ENCODE results near the gene CDH12. TPM values are rescaled to one million over a fixed set of nuclear protein-coding genes. Genes with fewer than 3 reads are reported as not detected.
"Not testable (repeated sequence)": the region's sequence is repeated elsewhere in the genome, so short reads cannot be mapped to it uniquely, and the experiment has no call there.

The CDH12 gene
- total RNA-seq, 1 experiment from 2014 or later: 33.1 TPM

GRCh38 chr5:22611327-22611726 lies 241.8 kb downstream of the CDH12 start:
- in situ Hi-C loops (cut with HindIII; ENCODE audit: low pct_unique_long_range_greater_than_20kb, low sequenced_read_pairs): no loop called here
- DNase-seq (ENCODE audit: low read depth, low spot score): no peak

- in situ Hi-C loops (cut with HindIII; ENCODE audit: low pct_unique_long_range_greater_than_20kb, low sequenced_read_pairs): not testable (repeated sequence)
These were observed 245.6 kb downstream of the CDH12 start for GRCh38 chr5:22607498-22607897.

GRCh38 chr5:22605473-22605872 lies 247.7 kb downstream of the CDH12 start:
- no peak for DNase-seq (ENCODE audit: low read depth, low spot score)
- in situ Hi-C loops (cut with HindIII; ENCODE audit: low pct_unique_long_range_greater_than_20kb, low sequenced_read_pairs): no loop called here

More at GRCh38 chr5:22607498-22607897, 245.6 kb downstream of the CDH12 start:
- not testable (repeated sequence) for DNase-seq (ENCODE audit: low read depth, low spot score)

GRCh38 chr5:22604711-22605110 lies 248.4 kb downstream of the CDH12 start:
- peak; percentile 25 for DNase-seq (ENCODE audit: low read depth, low spot score)
- in situ Hi-C loops (cut with HindIII; ENCODE audit: low pct_unique_long_range_greater_than_20kb, low sequenced_read_pairs): no loop called here

GRCh38 chr5:22598796-22599195 lies 254.3 kb downstream of the CDH12 start:
- no peak for DNase-seq (ENCODE audit: low read depth, low spot score)
- in situ Hi-C loops (cut with HindIII; ENCODE audit: low pct_unique_long_range_greater_than_20kb, low sequenced_read_pairs): no loop called here

DNA sequence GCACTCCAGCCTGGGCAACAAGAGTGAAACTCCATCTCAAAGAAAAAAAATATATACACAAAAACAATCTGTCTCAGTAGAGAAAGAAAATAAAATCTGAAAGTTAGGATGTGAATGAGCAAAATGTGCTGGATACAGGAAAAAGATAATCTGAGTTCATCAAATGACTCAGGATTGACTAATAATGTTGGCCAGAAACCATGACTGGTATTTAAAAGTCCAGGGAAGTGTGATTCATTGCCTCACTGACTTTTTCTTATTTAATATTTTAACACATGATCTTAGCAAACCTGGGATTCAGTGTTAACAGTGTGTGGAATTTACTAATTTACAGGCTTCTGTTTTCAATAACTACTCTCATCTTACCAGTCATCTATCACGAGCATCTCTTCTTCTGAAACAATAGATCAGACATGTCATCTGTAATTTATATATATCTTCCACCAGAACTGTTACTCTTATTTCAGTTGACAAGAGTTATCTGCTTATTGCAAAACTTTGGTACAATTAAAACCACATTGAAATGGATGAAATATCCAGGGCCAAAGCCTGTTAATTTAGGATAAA lies 256.7 kb downstream of the CDH12 start:
- no peak for DNase-seq (ENCODE audit: low read depth, low spot score)
- in situ Hi-C loops (cut with HindIII; ENCODE audit: low pct_unique_long_range_greater_than_20kb, low sequenced_read_pairs): no loop called here

GRCh38 chr5:22594491-22594890 lies 258.7 kb downstream of the CDH12 start:
- no peak for DNase-seq (ENCODE audit: low read depth, low spot score)
- in situ Hi-C loops (cut with HindIII; ENCODE audit: low pct_unique_long_range_greater_than_20kb, low sequenced_read_pairs): no loop called here

DNA sequence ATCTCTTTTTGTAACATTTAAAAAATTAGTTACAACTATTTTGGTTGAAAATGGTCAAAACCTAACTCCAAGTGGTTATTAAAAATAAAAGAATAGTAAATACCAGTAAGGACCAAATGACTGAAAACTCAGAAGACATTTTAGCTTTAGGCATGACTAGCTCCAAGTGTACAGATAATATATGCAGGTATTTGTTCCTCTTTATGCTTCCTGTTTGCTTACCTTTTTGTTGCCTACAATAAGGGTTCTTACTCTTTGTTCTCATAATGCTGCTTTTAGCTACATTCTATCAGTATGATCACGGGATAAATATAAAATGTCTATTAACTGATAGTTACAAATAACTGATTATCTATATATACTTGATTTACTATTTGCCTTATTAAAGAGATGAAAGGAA lies 259.6 kb downstream of the CDH12 start:
- in situ Hi-C loops (cut with HindIII; ENCODE audit: low pct_unique_long_range_greater_than_20kb, low sequenced_read_pairs): no loop called here
- no peak for DNase-seq (ENCODE audit: low read depth, low spot score)

GRCh38 chr5:22591461-22591860 lies 261.7 kb downstream of the CDH12 start:
- DNase-seq (ENCODE audit: low read depth, low spot score): no peak
- in situ Hi-C loops (cut with HindIII; ENCODE audit: low pct_unique_long_range_greater_than_20kb, low sequenced_read_pairs): no loop called here

DNA sequence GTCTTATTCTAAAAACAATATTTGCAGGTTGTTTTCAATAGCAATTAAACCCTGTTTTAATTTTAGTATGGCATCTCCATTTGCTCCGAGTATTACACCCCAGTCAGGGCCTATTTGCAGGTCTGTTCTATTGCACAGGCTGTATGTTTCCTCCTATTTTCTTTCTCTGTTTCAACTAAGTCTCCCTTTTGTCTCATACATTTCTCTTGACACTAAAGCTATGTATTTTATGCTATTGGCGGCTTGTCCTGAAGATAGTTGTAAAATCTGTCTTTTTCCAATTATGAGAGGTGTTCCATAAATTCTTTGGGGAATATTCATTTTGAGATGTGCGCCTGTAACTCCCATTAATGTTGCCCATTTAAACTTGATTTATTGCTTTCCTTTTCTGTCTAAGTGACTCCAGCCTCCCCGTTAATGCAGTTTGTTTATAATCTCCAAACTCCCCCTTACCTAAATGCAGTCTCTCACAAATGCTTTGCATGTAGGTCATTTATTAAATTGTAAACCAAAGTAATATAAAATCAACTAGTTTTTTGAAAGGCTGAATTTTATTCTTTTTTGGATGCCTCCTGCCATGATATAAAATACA lies 262.4 kb downstream of the CDH12 start:
- in situ Hi-C loops (cut with HindIII; ENCODE audit: low pct_unique_long_range_greater_than_20kb, low sequenced_read_pairs): no loop called here
- DNase-seq (ENCODE audit: low read depth, low spot score): no peak

- in situ Hi-C loops (cut with HindIII; ENCODE audit: low pct_unique_long_range_greater_than_20kb, low sequenced_read_pairs): no loop called here
- DNase-seq (ENCODE audit: low read depth, low spot score): no peak
These were observed 275.4 kb downstream of the CDH12 start for GRCh38 chr5:22577711-22578110.

- in situ Hi-C loops (cut with HindIII; ENCODE audit: low pct_unique_long_range_greater_than_20kb, low sequenced_read_pairs): no loop called here
- no peak for DNase-seq (ENCODE audit: low read depth, low spot score)
These were observed 276.1 kb downstream of the CDH12 start for GRCh38 chr5:22577006-22577405.

GRCh38 chr5:22572941-22573340 lies 280.2 kb downstream of the CDH12 start:
- no peak for DNase-seq (ENCODE audit: low read depth, low spot score)
- in situ Hi-C loops (cut with HindIII; ENCODE audit: low pct_unique_long_range_greater_than_20kb, low sequenced_read_pairs): no loop called here

GRCh38 chr5:22567983-22568382 lies 285.2 kb downstream of the CDH12 start:
- in situ Hi-C loops (cut with HindIII; ENCODE audit: low pct_unique_long_range_greater_than_20kb, low sequenced_read_pairs): no loop called here
- DNase-seq (ENCODE audit: low read depth, low spot score): no peak

DNA sequence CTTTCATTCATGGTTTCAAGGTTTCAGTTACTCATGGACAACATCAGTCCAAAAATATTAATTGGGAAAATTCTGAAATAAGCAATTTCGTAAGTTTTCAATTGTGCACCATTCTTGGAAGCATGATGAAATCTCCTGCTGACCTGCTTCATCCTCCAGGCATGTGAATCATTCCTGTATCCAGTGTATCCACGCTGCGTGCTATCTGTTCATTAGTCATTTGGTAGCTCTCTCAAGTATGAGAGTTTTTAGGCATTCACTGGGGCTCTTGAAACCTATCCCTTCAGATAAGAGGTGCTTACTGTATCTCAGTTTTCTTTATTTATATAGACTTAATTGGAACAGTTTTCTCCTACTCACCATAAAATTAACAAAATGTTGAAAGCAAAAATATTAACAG lies 293.0 kb downstream of the CDH12 start:
- DNase-seq (ENCODE audit: low read depth, low spot score): peak; percentile 37
- in situ Hi-C loops (cut with HindIII; ENCODE audit: low pct_unique_long_range_greater_than_20kb, low sequenced_read_pairs): no loop called here

DNA sequence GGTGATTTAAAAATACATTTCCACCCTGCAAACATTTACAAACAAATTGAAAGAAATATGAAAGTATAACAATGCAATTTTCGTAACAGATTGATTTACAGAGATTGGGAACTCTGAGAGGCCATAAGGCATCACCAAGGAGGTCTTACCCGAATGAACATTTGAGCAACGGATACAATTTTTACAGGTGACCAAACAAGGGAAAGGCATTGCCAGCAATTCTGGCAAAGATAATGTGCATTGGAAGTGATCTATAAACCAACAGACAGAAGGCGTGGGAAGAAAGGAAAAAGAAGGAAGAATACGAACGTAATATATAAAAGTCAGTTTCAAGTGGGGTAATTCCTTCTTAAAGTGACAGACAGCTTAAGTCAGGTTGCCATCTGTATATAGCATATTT lies 295.9 kb downstream of the CDH12 start:
- no peak for DNase-seq (ENCODE audit: low read depth, low spot score)
- in situ Hi-C loops (cut with HindIII; ENCODE audit: low pct_unique_long_range_greater_than_20kb, low sequenced_read_pairs): no loop called here

DNA sequence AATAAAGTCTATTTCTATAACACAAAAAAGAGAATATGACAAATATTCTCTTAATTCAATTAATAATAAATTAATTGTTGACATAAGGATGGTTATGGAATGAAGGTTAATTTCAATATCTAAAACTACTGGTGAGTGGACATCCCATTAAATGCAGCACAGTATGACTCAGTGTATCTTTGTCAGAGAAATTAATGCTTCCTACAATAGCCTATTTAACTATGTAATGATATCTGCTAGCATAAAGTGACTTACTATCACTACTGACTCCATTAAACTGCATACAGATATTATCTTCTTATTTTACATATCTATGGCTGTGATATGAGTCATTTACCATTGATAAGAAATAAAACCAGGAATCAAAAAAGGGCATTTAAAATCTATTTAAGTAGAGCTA lies 298.7 kb downstream of the CDH12 start:
- in situ Hi-C loops (cut with HindIII; ENCODE audit: low pct_unique_long_range_greater_than_20kb, low sequenced_read_pairs): no loop called here
- DNase-seq (ENCODE audit: low read depth, low spot score): no peak

DNA sequence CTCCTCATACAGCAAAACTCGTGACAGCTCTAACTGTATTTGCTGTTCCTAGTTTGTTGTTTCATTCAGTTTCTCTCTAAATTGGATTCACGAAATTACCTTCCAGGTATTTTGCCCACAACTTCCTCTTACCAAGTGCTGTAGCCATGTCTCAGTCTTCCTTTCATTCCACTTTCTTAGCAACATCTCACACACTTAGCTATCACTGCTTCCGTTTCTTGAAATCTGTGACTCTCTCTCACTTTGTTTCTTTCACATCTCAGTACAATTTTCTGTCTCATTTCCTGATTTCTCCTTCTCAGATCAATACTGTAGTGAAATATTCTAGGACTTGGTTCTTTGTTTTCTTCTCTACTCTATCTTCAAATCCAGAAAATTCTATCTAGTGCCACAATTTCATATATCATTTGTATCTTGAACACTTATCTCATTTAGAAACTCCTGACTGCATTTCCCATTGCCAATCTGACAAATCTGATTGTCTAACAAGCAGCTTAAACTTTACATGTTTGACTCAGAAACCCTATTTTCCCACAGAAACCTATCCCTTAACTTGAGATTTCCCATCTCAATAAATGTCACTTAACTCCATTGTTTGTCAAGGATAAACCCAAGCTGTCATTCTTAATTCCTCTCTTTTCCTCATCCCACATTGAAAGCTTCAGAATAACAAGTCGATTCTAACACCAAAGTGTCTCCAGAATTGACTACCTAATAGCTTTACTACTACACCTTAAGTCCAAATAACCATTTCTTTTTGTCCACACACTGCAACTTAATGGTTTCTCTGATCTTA lies 303.1 kb downstream of the CDH12 start:
- in situ Hi-C loops (cut with HindIII; ENCODE audit: low pct_unique_long_range_greater_than_20kb, low sequenced_read_pairs): no loop called here
- DNase-seq (ENCODE audit: low read depth, low spot score): no peak

GRCh38 chr5:22542340-22542739 lies 310.8 kb downstream of the CDH12 start:
- in situ Hi-C loops (cut with HindIII; ENCODE audit: low pct_unique_long_range_greater_than_20kb, low sequenced_read_pairs): no loop called here
- no peak for DNase-seq (ENCODE audit: low read depth, low spot score)

All from SK-MEL-5 (cell line).